ENCODE data around the gene CHRNB4. TPM values are rescaled to one million over a fixed set of nuclear protein-coding genes. Genes with fewer than 3 reads are reported as not detected.

Gene CHRNB4
- polyA plus RNA-seq, 3 donors, result 2.9 to 3.6 (median 3.1) TPM

DNA sequence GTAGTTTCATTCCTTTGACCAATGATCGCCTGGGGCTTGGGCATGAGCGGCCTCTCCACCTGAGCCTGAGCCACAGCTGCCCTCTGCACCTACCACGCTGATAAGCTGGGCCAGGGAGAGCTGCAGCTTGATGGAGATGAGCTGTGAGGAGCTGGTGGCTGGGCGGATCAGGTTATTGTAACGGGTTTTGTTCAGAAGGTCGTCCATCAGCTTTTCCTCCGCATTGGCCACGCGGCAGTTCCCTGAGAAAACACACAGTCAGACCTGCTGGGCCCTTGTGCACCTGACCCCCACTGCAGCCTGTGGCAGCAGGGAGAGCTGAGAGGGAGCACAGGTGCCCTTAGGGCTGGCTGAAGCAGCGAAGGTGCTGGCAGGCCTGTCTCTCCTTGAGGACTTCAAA, 5.7 kb downstream of the CHRNB4 start:
- DNase-seq (ENCODE audit: low read depth in 3 of 3, low spot score in 2 of 3), result no peak

DNA sequence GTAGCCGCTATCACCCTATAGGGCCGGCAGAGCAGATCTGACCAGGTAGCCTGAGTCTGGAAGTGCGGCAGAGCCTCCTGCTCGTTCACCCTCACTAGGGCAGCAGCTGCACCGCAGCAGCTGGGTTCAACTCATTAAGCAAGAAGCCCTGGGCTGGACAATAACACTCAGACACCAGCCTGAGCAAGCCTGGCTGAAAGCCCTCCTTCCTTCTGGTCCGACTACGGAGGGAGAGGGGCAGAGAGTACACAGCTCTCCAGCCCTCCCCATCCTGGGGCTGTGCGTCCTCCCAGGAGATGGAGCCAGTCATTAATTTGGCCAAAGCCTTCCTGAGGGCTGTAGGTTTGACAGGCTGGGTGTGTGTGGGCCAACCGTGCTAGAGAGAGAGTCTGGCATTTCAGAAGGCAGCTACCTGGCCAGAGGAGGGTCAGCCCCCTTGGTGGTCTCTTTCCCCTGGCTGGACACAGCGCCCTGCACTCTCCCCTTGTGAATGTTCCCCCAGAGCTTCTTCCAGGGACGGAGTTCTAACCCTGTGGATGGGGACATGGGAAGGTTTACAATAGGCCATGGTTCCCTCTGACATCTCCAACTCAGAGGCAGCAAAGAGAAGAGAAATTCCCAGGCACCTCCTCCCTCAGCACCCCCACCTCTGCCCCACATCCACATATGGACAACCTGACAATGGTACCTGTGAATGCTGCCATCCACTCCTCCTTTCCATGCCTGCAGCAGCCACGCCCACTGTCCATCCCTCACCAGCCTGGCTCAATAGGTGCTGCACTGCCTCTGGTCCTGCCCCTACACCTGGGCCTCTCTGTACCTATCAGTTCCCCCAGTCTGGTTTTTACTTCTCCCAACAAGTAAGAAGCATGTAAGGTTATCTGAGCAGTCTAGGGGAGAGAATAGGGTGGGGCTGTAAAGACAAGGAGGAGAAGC, 6.5 kb downstream of the CHRNB4 start:
- no peak for DNase-seq (ENCODE audit: low read depth in 3 of 3, low spot score in 2 of 3)

DNA sequence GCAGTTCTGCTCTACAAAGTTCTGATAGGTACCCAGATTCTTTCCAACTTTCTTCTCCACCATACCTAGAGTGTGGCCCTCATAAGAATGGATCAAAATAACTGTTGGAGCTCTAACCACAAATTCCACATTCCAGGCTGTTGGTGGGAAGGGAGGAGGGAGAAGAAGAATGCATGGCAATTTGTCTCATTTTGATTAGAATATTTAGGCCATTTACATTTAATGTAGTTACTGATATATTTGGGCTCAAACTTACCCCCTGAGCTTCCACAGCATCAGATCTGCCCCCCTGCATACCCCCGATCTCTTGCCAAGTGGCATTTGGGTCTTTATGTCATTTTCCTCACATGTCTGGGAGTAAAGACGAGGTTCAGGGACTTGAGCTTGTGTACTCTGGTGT, 7.7 kb downstream of the CHRNB4 start:
- no peak for DNase-seq (ENCODE audit: low read depth in 3 of 3, low spot score in 2 of 3)

DNA sequence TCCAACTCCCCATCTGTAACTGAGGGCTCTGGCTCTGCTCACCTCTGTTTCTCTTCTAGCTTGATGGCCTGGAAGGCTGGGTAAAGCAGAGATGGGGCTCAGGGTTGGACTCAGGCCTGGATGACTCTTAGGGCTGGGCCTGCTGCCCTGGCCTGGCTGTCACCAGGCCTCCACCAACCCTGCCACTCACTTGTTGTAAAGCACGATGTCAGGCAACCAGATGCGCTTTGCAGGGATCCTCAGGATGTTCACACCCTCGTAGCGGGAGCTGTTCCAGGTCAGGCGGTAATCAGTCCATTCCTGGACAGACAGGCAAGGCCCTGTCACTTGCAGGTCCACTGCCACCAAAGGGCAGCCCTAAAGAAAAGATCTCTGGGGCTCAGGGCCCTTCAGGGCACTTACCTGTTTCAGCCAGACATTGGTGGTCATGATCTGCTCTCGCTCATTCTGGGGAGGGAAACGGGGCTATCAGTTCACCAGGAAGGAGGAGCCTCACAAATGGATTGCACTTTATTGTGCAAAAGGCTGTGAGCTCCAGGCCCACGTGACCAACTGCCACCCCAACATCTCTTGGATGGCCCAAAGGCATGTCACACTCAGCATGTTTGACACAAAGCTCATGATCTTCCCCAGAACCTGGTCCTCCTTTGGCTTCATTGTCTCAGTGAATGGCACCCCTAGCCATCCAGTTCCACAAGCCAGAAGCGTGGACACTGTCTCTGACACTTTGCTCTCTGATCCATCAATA, 9.9 kb downstream of the CHRNB4 start:
- no peak for DNase-seq (ENCODE audit: low read depth in 3 of 3, low spot score in 2 of 3)

DNA sequence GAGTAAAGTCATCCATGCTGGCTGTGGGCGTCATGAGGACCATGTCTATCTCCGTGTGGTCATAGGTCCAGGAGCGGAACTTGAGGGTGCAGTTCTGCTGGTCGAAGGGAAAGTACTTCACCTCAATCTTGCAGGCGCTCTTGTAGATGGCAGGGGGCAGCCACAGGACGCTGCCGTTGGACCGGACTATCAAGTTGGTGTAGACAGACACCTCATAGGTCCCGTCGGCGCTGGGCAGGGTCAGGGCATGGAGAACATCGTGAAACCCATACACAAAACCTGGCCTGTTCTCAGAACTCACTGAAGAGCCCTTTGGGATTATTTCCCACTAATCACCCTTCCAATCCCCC, 11.3 kb downstream of the CHRNB4 start:
- no peak for DNase-seq (ENCODE audit: low read depth in 3 of 3, low spot score in 2 of 3)

DNA sequence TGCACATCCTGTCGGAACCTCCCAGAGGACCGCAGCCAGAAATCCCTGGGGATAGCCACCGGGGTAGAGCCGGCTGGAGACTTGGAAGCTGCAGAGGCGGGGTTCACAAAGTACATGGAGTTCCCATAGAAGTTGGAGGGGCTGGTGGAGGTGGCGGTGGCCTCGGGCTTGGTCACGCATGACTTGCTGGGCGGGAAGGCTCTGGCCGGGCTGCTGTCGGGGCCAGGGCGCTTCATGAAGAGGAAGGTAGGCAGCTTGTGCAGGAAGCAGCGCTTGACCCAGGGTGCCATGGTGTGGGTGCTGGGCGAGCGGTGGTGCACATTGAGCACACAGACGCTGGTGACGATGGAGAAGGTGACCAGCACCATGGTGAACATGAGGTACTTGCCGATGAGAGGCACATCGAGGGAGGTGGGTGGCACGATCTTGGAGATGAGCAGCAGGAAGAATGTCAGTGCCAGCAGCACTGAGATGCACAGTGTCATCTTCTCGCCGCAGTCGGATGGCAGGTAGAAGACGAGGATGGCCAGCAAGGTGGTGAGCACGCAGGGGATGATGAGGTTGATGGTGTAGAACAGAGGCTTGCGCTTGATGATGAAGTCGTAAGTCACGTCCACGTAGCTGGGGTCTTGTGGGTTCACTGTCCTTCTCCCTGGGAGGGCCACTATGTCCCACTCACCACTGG, 11.8 kb downstream of the CHRNB4 start:
- no peak for DNase-seq (ENCODE audit: low read depth in 3 of 3, low spot score in 2 of 3)

DNA sequence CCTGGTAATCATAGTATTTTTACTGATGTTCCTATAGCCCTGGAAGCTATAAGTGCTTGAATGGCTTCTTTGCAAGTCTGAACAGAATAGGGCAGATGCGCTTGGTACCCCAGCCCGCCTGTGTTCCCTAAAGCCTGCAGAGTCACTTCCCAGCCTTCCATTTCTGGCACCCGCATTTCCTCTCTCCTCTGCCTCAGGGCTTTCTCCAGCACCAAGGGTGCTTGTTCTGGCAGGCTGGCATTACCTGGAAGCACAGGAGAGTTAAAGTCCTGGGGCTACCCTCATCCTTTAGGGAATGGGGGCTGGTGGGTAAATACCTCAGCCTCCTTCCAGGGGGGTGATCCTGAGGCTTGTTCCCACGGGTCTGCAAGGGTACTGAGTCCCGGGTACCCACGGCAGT, 12.8 kb downstream of the CHRNB4 start:
- DNase-seq (ENCODE audit: low read depth in 3 of 3, low spot score in 2 of 3), result no peak

DNA sequence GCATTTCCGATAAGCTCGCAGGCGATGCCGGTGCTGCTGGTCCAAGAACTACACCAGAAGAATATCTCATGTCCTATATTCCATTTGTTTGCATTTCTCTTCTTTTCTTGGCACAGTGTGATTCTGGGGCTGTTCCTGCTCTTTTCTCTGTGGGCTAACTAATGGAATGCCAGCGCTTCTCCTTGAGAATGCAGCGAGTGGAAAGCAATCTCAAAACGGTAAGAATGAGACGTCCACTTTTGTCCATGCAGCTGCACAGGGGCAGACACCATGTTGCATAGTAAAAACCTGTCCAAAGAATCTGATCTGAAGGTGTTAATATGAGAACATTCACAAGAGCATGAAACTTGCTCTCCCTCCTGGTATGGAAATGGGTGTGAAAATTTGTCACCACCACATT, 13.7 kb downstream of the CHRNB4 start:
- no peak for DNase-seq (ENCODE audit: low read depth in 3 of 3, low spot score in 2 of 3)

DNA sequence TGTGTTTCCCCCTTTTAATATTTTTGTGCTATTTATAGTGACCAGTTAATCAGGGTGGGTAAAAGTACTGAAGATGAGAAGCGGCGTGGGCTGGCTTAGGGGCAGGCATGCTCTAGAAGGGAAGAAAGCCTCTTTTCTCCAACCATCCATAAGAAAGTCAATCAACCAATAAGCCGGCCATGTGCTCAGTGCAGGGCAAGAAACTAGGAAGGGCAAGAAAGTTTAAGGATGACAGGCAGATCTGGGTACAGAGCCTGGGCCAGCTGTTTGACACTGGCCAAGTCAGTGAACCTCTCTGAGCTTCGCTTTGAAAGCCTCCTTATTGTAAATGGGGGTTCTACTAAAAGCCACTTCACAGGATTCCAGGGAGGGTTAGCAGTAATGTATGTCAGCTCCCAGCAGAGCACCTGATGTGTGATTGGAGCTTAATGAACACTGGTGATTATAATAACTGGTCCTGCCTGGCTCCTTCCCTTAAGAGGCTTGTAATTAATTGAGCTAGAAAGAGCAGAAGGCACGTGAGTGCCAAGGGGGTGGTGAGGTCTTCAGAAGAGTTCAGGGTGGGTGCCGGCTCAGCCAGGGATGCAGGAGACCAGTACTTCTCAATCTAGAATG, 14.5 kb downstream of the CHRNB4 start:
- no peak for DNase-seq (ENCODE audit: low read depth in 3 of 3, low spot score in 2 of 3)

DNA sequence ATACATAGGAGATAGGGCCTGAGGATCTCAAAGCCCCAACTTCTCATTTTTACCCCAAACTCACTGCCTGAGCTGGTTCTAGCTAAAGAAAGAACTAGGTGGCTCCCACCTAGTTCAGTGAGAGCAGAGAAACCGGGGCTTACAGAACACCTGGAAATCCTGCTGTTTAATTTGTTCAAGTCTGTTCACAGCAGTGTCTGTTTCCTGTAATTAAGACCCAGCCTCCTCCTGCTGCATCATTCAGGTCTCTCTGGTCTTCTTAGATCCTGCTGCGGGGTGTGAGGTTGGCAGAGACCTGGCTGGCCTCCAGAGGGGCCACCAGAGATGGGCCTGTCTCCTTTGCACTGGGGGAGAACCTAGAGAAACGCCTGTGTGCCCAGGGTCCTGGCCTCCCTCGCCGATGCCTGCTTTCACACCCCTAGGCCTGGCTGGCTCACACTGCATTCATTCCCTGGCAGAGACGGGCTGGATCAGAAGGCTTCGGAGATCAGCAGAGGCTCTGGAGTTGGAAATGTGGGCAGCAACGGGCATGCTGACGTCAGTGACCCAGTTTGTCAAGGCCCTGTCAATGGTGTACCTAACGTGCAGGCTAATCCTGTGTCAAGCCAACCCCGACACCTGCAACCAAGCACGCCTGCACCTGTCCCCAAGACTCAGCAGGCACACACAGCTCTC, 15.3 kb downstream of the CHRNB4 start:
- no peak for DNase-seq (ENCODE audit: low read depth in 3 of 3, low spot score in 2 of 3)

DNA sequence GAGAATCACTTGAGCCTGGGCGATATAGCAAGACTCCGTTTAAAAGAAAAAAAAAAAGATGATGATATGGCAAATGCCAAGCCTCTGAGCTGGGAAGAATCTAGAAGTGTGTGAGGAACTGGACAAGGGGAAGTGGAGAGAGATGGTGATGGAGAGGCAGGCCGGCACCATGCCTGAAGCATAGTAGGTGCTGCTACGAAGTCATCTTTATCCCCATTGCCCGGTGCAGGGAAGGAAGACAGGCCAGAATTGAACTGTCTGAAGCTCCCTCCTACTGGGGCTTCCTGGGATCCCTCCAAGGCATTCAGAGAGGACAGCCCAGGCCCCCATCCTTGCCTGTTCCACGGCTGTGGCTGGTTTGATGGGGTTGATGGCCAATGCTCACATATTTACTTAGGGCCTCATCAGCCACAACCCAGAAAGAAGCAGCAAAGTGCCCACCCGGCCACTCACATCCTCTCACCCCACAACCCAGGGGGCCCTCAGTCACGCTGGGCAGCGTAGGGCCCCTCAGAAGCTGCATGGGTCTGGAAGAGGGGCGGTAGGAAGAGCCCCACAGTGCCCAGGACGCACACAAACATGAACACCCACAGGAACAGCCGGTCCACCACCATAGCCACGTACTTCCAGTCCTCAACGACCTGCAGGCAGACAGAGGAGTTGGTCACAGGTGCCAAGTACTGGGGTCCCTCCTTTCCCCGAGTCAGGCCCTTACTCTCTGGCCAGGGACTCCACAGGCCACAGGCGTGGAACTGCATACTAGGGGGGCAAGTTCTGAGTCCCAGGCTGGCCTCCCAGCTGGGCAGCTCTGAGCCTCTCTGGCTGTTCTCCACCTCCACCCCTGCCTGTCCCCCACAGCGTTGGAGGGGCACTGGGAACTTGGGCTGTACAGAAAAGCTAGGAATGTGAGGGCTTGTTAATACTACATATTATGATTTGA, 16.1 kb downstream of the CHRNB4 start:
- DNase-seq (ENCODE audit: low read depth in 3 of 3, low spot score in 2 of 3), result no peak

DNA sequence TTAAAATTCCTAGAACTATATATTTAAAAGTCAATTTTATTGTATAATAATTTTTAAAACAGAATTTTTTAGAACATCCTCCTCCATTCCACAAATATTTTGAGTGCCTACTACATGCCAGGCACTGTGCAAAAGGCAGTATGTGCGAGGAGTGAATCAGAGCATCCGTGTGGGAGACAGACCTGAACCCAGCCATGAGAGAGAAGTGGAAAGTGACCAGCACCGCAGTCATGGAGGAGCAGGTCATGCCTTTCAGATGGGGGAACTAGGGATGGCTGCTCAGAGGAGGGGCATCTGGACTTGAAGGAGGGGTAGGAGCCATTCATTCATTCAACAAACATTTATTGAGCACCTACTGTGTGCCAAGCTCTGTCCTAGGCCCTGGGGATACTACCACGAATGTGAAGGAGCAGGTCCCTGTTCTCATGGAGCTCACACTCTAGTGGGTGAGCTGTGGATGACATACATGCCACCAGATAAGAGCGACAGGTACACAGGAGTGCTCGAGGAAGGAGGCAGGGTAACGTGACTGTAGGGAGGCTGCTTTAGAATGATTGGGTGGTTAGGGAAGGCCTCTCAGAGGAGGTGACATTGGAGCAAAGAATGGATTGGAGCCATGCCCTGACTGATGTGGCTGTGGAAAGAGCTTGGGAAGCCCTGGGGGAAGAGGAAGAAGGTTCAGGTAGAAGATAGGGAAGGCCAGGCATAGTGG, 17.1 kb downstream of the CHRNB4 start:
- DNase-seq (ENCODE audit: low read depth in 3 of 3, low spot score in 2 of 3), result no peak

DNA sequence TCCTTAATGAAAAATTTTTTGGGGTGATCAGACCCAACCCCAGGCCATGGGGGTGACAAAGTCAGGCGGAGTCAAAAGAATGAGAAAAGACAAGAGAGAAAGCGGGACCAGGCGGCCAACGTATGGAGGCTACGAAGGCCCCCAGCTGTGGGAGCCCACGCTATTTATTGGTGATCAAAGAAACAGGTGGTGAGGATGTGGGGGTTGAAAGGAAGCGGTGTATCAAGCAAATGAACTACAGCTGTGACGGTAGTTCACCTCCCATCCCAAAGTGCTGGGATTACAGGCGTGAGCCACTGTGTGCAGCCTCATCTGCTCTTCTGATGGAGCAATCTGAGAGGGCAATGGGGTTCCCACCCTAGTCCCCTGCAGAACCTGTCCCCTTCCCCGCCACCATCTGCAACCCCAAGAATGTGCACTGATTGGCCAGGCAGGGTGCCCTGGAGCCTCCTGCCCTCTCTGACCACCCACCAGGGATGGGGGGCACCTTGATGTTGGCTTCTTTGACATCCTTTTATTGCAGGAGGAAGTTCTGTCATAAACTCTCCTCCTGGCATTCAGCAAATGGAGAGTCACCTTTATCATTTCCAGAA, 19.1 kb downstream of the CHRNB4 start:
- no peak for DNase-seq (ENCODE audit: low read depth in 3 of 3, low spot score in 2 of 3)

DNA sequence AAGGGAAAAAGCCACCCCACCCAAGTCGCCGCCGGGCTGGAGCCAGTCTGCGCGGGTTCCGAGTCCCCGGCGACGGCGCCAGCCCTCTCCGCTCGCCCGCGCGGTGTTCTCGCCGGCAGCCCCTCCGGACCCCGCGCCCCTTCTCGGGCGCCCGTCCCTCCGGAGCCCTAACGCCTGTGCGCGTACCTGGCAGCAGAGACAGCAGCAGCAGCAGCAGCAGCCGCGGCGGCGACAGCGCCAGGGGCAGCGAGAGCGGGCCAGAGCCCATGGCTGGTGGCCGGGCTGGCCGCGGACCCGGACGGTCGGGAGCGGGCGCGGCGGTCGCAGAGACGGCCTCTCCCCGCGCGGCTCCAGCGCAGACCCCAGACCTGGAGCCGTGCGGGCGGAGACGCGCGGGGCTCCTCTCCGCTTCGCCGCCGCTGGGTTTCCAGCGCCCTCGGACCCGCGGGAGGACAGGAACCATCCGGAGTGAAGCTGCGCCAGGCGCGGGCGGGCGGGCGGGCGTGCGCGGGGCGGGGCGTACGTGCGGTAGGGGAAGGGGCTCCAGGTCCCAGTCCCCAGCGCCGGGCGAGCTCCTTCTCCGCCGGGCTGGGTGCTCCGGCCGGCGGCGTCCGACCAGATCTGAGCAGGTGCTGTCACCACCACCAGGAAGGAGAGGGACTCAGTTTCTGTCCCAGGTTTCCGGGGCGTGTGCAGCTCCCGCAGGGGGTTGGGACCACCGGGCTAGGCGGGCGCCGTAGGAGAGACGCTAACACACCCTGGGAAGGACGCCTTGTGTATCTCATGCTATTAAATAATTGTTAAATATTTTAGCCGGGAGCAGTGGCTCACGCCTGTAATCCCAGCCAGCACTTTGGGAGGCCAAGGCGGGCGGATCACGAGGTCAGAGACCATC, 20.2 kb downstream of the CHRNB4 start, which contains the start of gene CHRNA3:
Gene CHRNA3, minus strand, starts transcription at position 470 of the 895 bp plus-strand sequence. Its CDS starts 202 bp downstream, at position 268.
- no peak for DNase-seq (ENCODE audit: low read depth in 3 of 3, low spot score in 2 of 3)

DNA sequence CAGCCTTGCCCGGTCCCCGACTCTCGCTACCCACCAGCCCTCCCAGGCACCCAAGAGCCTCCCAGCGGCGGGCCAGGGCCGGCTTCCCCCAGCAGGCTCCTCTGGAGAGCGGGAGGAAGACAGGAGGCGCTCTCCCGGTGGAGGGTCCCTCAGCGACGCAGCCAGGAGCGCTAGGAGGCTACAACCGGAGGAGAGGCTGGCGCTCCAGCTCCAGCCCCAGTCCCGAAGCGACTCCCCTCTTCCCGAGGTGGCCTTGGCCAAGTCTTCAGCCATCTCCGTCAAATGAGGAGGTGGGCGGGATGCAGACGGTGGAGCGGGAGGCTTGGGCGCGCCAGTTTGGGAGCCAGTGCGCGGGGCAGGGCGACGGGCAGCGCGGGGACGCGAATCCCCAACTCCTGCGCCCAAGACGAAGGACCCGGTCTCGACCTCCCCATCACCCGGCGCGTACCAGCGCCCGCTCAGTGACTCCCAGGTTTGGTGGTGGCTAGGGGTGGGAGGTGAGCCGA, 20.9 kb downstream of the CHRNB4 start:
- no peak for DNase-seq (ENCODE audit: low read depth in 3 of 3, low spot score in 2 of 3)

DNA sequence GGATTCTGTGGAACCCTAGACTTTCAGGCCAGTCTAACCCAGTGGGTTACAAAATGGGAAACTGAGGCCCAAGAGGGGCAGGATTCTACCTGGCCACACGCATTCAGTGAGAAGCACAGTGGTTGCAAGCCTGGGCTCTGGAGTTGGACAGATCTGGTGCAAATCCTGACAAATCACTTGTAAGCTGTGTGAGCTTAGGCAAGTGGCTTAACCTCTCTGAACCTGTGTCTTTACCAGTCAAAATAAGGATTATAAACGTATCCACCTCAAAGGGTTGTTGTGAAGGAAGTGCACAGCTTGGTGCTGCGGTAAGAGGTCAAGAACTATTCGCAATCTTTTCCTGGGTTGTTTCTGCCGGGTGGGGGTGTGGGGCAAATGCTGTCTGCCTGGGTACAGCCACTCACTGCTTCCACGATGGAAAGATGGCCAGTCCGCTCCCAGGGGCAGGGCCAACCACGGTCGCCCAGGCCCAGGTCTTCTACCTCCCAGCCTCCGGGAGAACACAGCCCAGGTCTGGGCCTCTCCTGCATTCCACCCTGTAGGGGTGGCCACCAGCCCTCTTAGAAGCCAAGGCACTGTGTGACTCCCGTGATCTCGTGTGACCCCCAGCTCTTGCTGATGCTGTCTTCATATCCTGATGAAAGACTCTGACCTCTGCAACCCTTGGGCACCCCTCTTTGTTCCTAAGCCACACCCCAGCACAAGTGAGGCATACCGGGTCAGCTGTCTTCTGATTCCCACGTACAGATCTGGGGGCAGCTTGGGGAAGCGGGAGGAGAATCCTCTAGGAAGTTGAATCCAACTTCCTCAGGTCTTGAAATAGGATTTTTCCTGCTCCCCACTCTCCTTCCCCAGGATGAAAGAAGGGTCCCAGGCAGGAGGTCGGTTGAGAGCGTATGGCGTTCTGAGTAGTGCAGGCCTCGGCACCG, 21.7 kb downstream of the CHRNB4 start:
- no peak for DNase-seq (ENCODE audit: low read depth in 3 of 3, low spot score in 2 of 3)
